Spinal cord (tissue), 10 donors: Measurements from ENCODE around the gene GSTA1. TPM values are rescaled to one million over a fixed set of nuclear protein-coding genes. Genes with fewer than 3 reads are reported as not detected.

Experiments
- DNase-seq, 6 donors: peaks; one replicate each; pipeline versions ENCODE4 v3.0.0 to v3.0.0-alpha.2; 2013 to 2015; ENCODE audit warnings: low spot score in 6 of 6, low read depth in 4 of 6
- H3K27ac ChIP-seq: one replicate; pipeline ENCODE4 v1.5.1; 2013; ENCODE audit warnings: low read depth, low read length, control low read depth
- H3K27me3 ChIP-seq: one replicate; pipeline ENCODE4 v1.6.1; 2013; ENCODE audit warnings: low read length; ENCODE audit not compliant: control insufficient read depth, insufficient read depth
- H3K36me3 ChIP-seq: one replicate; pipeline ENCODE4 v1.6.1; 2013; ENCODE audit warnings: low read length; ENCODE audit not compliant: control insufficient read depth, insufficient read depth
- H3K4me1 ChIP-seq: one replicate; pipeline ENCODE4 v1.6.1; 2013; ENCODE audit warnings: low read length; ENCODE audit not compliant: control insufficient read depth, insufficient read depth
- H3K4me3 ChIP-seq: one replicate; pipeline ENCODE4 v1.5.1; 2013; ENCODE audit warnings: low read depth, low read length, control low read depth
- H3K9me3 ChIP-seq: one replicate; pipeline ENCODE4 v1.6.1; 2013; ENCODE audit warnings: low read length; ENCODE audit not compliant: control insufficient read depth, insufficient read depth
- WGBS: methylation state at CpG from one replicate; pipeline ENCODE4 v1.1.5; 2013; ENCODE audit warnings: missing lambda C conversion rate; ENCODE audit not compliant: insufficient coverage; 5-methylcytosine and 5-hydroxymethylcytosine counted together
- polyA plus RNA-seq, 2 donors: library from polyadenylated mRNA; unstranded; fragments of 120-200 nt; gene quantifications; one replicate each; pipeline ENCODE4 v1.2.1, GENCODE V29; 2013; ENCODE audit not compliant: insufficient read length in 2 of 2
- total RNA-seq, 2 donors: library from RNA; depleted of rRNA in 1 of 2; stranded (reverse); fragments of 120-200 nt in 1 of 2; fragments of >200 nt in 1 of 2; gene quantifications; one replicate each; pipeline versions ENCODE4 v1.2.3 to v1.2.4, GENCODE V29; 2013 to 2014
- donor health status: healthy.

The GSTA1 gene
- total and polyA plus RNA-seq, 4 donors, result 0.43 to 0.72 (median 0.50) TPM; not detected in 1

DNA sequence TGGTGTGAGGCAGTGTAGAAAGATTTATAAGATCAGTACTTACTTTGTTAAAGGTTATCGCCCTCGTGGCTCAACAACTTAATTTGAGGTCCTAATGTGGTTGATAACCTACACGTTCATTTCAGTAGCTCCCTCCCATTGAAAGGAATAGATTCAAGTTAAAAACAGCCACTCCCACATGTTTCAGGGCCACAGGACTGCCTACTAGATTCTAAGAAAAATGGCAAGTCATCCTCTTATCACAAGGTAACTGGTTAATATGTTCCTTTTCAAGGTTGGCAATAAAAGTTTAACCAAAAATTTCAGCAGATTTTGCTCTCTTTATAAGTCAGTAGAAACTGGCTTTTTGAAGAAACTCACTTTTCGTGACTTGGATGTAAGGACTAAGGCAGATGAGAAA is 57.4 kb downstream of the GSTA1 start:
- H3K27ac ChIP-seq, result no peak overlapping the region
- WGBS, result 83% methylated on average over 1 of the region's 4 CpGs
- no peak for DNase-seq
- no peaks in the 10 kb centered on the region for H3K27me3 ChIP-seq
- no peak overlapping the region for H3K4me3 ChIP-seq
- H3K36me3 ChIP-seq, result no peaks in the 10 kb centered on the region
- no peaks in the 10 kb centered on the region for H3K4me1 ChIP-seq
- H3K9me3 ChIP-seq, result no peaks in the 10 kb centered on the region

- no peaks in the 10 kb centered on the region for H3K9me3 ChIP-seq
- no peak overlapping the region for H3K27ac ChIP-seq
- no peaks in the 10 kb centered on the region for H3K4me1 ChIP-seq
- H3K27me3 ChIP-seq, result no peaks in the 10 kb centered on the region
- no CpG with 5 or more reads among the region's 1 CpG for WGBS
- H3K36me3 ChIP-seq, result no peaks in the 10 kb centered on the region
- no peak for DNase-seq
- no peak overlapping the region for H3K4me3 ChIP-seq
These were observed 57.8 kb downstream of the GSTA1 start for GRCh38 chr6:52745764-52746201.

DNA sequence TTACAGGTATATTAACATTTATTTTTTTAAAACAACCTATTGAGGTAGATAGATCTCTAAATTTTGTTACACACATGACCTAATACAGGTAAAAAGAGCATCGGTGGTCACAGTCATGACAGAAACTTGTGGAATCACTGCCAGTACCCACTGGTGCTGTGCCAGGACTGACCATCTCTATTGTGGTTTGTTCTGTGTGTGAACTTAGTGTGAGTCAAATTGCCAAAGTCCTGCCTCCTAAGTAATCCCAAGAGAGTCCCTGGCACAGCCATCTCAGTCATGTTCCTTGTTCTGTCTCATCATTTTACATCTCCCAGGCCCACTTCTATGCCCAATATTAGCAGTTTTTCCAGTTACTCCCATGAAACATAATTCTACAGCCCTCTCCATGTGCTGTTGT is 61.7 kb downstream of the GSTA1 start:
- H3K9me3 ChIP-seq, result no peaks in the 10 kb centered on the region
- no peak overlapping the region for H3K27ac ChIP-seq
- no peaks in the 10 kb centered on the region for H3K4me1 ChIP-seq
- WGBS, result no CpG with 5 or more reads among the region's 1 CpG
- H3K27me3 ChIP-seq, result no peaks in the 10 kb centered on the region
- H3K4me3 ChIP-seq, result no peak overlapping the region
- H3K36me3 ChIP-seq, result no peaks in the 10 kb centered on the region
- no peak for DNase-seq

Other genes starting within 250 kb of the GSTA1 start
- 10 to 100 TPM; 10.3 to 25.4 TPM for gene TRAM2, start 226.8 kb downstream of the GSTA1 start, total RNA-seq
- 1 to 10 TPM; 8.6 to 9.9 TPM for gene TRAM2, start 226.8 kb downstream of the GSTA1 start, polyA plus RNA-seq
- 10 to 100 TPM; 46.1 to 97.9 TPM for gene TMEM14A, start 132.7 kb downstream of the GSTA1 start, total RNA-seq
- gene TMEM14A, start 132.7 kb downstream of the GSTA1 start, polyA plus RNA-seq, result 100 to 1,000 TPM; 129 to 152 TPM
- gene GSTA2, start 40.3 kb downstream of the GSTA1 start, total RNA-seq, result not detected
- gene GSTA2, start 40.3 kb downstream of the GSTA1 start, polyA plus RNA-seq, result not detected
- gene GSTA5, start 37.0 kb upstream of the GSTA1 start, total RNA-seq, result not detected
- not detected for gene GSTA5, start 37.0 kb upstream of the GSTA1 start, polyA plus RNA-seq
- gene GSTA3, start 105.9 kb upstream of the GSTA1 start, total RNA-seq, result 1 to 10 TPM in 1 of 2 donors, not detected in 1; 4.4 TPM
- gene GSTA3, start 105.9 kb upstream of the GSTA1 start, polyA plus RNA-seq, result not detected
- 100 to 1,000 TPM in 1 of 2 donors, 10 to 100 TPM in 1; 98.8 to 112 TPM for gene GSTA4, start 191.5 kb upstream of the GSTA1 start, total RNA-seq
- 100 to 1,000 TPM; 135 to 177 TPM for gene GSTA4, start 191.5 kb upstream of the GSTA1 start, polyA plus RNA-seq